GM12873 (cell line): ENCODE data around the gene GSN.

Experiments
- CTCF ChIP-seq: IDR thresholded peaks from 2 replicates; pipeline ENCODE4 v1.5.1; 2012; ENCODE audit warnings: low read depth, mild to moderate bottlenecking, moderate library complexity, low read length, control low read depth; ENCODE audit not compliant: insufficient read depth; ENCODE audit errors: missing control alignments

Gene GSN

DNA sequence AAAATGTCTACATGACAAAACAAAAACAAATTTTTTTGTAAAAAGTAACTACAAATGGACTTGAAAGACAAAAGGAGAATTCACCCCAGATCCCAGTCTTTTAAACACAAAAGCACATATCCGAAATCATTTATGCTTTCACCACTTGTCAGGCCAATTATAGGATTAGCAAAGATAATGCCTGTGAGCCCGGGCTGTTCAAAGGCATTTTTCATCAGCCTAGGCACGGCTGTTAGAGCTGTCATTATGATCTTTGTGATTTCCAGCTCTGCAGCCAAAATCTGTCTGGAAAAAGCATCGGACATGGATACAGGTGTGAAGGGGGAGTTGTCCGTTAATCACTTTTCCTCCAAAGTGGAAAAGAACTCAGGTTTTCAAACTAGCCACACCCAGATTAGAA, 42.7 kb upstream of the GSN start:
- no peak for TF ChIP-seq CTCF

DNA sequence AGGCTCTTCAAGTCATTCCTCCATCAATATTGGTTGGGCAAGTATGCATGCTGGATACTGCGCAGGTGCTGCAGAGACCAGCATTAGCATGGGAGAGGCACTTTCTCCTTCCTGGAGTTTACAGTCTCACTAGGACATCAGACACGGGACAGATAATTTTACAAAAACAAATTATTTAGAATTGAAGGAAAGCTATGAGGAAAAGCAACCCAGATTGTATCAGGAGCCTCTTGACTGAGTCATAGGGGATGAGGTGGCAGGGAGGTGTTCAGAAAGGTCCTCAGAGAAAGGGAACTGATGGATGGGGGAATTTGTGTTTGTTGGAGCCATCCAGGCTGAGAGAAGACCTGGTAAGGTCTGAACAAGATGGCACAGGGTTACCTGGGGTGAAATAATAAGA, 41.8 kb upstream of the GSN start:
- no peak for TF ChIP-seq CTCF

GRCh38 chr9:121227862-121228261, 40.1 kb upstream of the GSN start:
- TF ChIP-seq CTCF, result no peak

DNA sequence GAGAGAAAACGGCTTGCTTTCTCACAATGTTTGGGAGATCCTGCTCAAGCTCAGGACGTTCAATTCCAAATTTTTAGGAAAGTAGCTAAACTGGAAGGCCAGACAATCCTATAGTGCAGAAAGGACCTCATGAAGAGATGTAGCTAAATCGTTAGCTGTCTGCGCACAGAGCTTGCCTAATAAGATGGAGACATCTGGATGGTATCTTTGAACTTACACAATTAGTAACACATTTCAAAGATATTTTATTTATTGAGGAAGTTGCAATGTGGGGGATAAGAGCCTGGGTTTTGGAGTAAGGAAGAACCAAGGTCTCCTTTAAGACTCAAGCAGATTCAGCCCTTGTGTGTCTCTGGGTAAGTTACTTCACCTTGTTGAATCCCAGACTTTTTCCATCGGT, 37.7 kb upstream of the GSN start:
- TF ChIP-seq CTCF, result no peak

GRCh38 chr9:121232251-121232650, 35.7 kb upstream of the GSN start:
- TF ChIP-seq CTCF, result no peak

- no peak for TF ChIP-seq CTCF
These were observed 33.8 kb upstream of the GSN start for GRCh38 chr9:121233906-121234831.

GRCh38 chr9:121234832-121235161, 33.2 kb upstream of the GSN start:
- no peak for TF ChIP-seq CTCF
